Effector memory CD4-positive, alpha-beta T cell (primary cell): ENCODE results near the gene RETREG1.

Experiments
- DNase-seq, 3 donors: peaks; one replicate each; pipeline ENCODE4 v3.0.0-alpha.2; 2020
- H3K27ac ChIP-seq: 2 replicates; pipeline ENCODE4 v1.7.0; 2013; ENCODE audit warnings: mild to moderate bottlenecking, low read length, moderate library complexity; ENCODE audit not compliant: insufficient read depth, poor library complexity, severe bottlenecking
- H3K27me3 ChIP-seq: replicated peaks from 2 replicates; pipeline ENCODE4 v1.7.0; 2013; ENCODE audit warnings: mild to moderate bottlenecking, low read length; ENCODE audit not compliant: insufficient read depth, control insufficient read depth, poor library complexity, severe bottlenecking
- H3K36me3 ChIP-seq: 2 replicates; pipeline ENCODE4 v1.7.0; 2013; ENCODE audit warnings: mild to moderate bottlenecking, low read length, moderate library complexity; ENCODE audit not compliant: control insufficient read depth, insufficient read depth
- H3K4me1 ChIP-seq: 2 replicates; pipeline ENCODE4 v1.7.0; 2013; ENCODE audit warnings: low read length, mild to moderate bottlenecking; ENCODE audit not compliant: control insufficient read depth, insufficient read depth, poor library complexity, severe bottlenecking
- H3K4me3 ChIP-seq: 2 replicates; pipeline ENCODE4 v1.7.0; 2013; ENCODE audit warnings: low read length, low read depth, mild to moderate bottlenecking; ENCODE audit not compliant: insufficient read depth, poor library complexity, severe bottlenecking
- H3K9me3 ChIP-seq: 2 replicates; pipeline ENCODE4 v1.7.0; 2013; ENCODE audit warnings: mild to moderate bottlenecking, low read length, moderate library complexity; ENCODE audit not compliant: control insufficient read depth

The RETREG1 gene

GRCh38 chr5:16586556-16586955 lies 30.2 kb downstream of the RETREG1 start:
- no peak overlapping the region for H3K27ac ChIP-seq
- H3K4me3 ChIP-seq: no peak overlapping the region
- no peaks in the 10 kb centered on the region for H3K4me1 ChIP-seq
- H3K36me3 ChIP-seq: peaks cover 3% of the 10 kb centered on the region
- DNase-seq: no peak
- H3K27me3 ChIP-seq: no peaks in the 10 kb centered on the region
- no peaks in the 10 kb centered on the region for H3K9me3 ChIP-seq

GRCh38 chr5:16585041-16585667 lies 31.6 kb downstream of the RETREG1 start:
- H3K27me3 ChIP-seq: no peaks in the 10 kb centered on the region
- no peak for DNase-seq

GRCh38 chr5:16582081-16582480 lies 34.7 kb downstream of the RETREG1 start:
- no peaks in the 10 kb centered on the region for H3K4me1 ChIP-seq
- no peaks in the 10 kb centered on the region for H3K36me3 ChIP-seq
- H3K4me3 ChIP-seq: no peak overlapping the region
- H3K27me3 ChIP-seq: no peaks in the 10 kb centered on the region
- no peak for DNase-seq
- H3K27ac ChIP-seq: no peak overlapping the region
- no peaks in the 10 kb centered on the region for H3K9me3 ChIP-seq

More at GRCh38 chr5:16585041-16585667, 31.6 kb downstream of the RETREG1 start:
- Histone ChIP-seq H3K4me1 (no peaks in the 10 kb centered on the region), H3K4me3 (no peak overlapping the region), H3K27ac (no peak overlapping the region), H3K36me3 (peaks cover 3% of the 10 kb centered on the region), H3K9me3 (no peaks in the 10 kb centered on the region)

- no peaks in the 10 kb centered on the region for H3K9me3 ChIP-seq
- H3K4me3 ChIP-seq: no peak overlapping the region
- no peak overlapping the region for H3K27ac ChIP-seq
- H3K27me3 ChIP-seq: no peaks in the 10 kb centered on the region
- H3K4me1 ChIP-seq: no peaks in the 10 kb centered on the region
- DNase-seq: no peak
- H3K36me3 ChIP-seq: no peaks in the 10 kb centered on the region
Observed at GRCh38 chr5:16580382-16580781, 36.4 kb downstream of the RETREG1 start.

GRCh38 chr5:16579142-16579847 lies 37.5 kb downstream of the RETREG1 start:
- Histone ChIP-seq H3K4me1 (no peaks in the 10 kb centered on the region), H3K9me3 (no peaks in the 10 kb centered on the region), H3K27me3 (no peaks in the 10 kb centered on the region), H3K4me3 (no peak overlapping the region), H3K27ac (no peak overlapping the region), H3K36me3 (no peaks in the 10 kb centered on the region)
- DNase-seq: no peak

- H3K4me1 ChIP-seq: no peaks in the 10 kb centered on the region
Observed at GRCh38 chr5:16578474-16578883, 38.3 kb downstream of the RETREG1 start.

GRCh38 chr5:16577677-16578076 lies 39.1 kb downstream of the RETREG1 start:
- Histone ChIP-seq H3K4me1 (no peaks in the 10 kb centered on the region), H3K27ac (no peak overlapping the region), H3K27me3 (no peaks in the 10 kb centered on the region), H3K9me3 (no peaks in the 10 kb centered on the region), H3K4me3 (no peak overlapping the region), H3K36me3 (no peaks in the 10 kb centered on the region)
- DNase-seq: no peak

More at GRCh38 chr5:16578474-16578883, 38.3 kb downstream of the RETREG1 start:
- no peaks in the 10 kb centered on the region for H3K9me3 ChIP-seq
- H3K4me3 ChIP-seq: no peak overlapping the region
- H3K27me3 ChIP-seq: no peaks in the 10 kb centered on the region
- H3K36me3 ChIP-seq: no peaks in the 10 kb centered on the region
- H3K27ac ChIP-seq: no peak overlapping the region
- DNase-seq: no peak

GRCh38 chr5:16574789-16575721 lies 41.7 kb downstream of the RETREG1 start:
- H3K4me3 ChIP-seq: no peak overlapping the region

GRCh38 chr5:16573401-16573800 lies 43.4 kb downstream of the RETREG1 start:
- H3K9me3 ChIP-seq: no peaks in the 10 kb centered on the region
- peaks cover 3% of the 10 kb centered on the region for H3K36me3 ChIP-seq
- no peak for DNase-seq
- no peak overlapping the region for H3K27ac ChIP-seq
- no peaks in the 10 kb centered on the region for H3K27me3 ChIP-seq
- H3K4me1 ChIP-seq: no peaks in the 10 kb centered on the region
- H3K4me3 ChIP-seq: no peak overlapping the region

More at GRCh38 chr5:16574789-16575721, 41.7 kb downstream of the RETREG1 start:
- no peaks in the 10 kb centered on the region for H3K4me1 ChIP-seq
- no peak overlapping the region for H3K27ac ChIP-seq
- no peaks in the 10 kb centered on the region for H3K9me3 ChIP-seq
- no peaks in the 10 kb centered on the region for H3K36me3 ChIP-seq
- no peak for DNase-seq
- H3K27me3 ChIP-seq: no peaks in the 10 kb centered on the region
